HCT116 (cell line): ENCODE measurements around the gene FAM98B. TPM values are rescaled to one million over a fixed set of nuclear protein-coding genes. Genes with fewer than 3 reads are reported as not detected.

Experiments used
- ATAC-seq: fragments of 200-7000 bp; cut with Tn5 transposase; 2 replicates; pipeline ENCODE4 v1.9.1; 2020; ENCODE audit warnings: mild to moderate bottlenecking, moderate library complexity
- BruUV-seq: library from RNA; stranded (reverse); fragments of 400-500 nt; replicated peaks from 2 replicates; lab custom pipeline; 2021; lab: Mats Ljungman, UMichigan
- CTCF ChIA-PET: fragments of 300-600 bp; sonication (Branson Sonifier 250); formaldehyde crosslinking; loops from one replicate; lab custom pipeline; 2021; ENCODE audit warnings: antibody characterized with exemption; lab: Charles Lee
- POLR2A ChIA-PET: fragments of 300-600, 350-600 bp; sonication (Branson Sonifier 250); formaldehyde crosslinking; loops from one replicate; lab custom pipeline; 2021; ENCODE audit warnings: antibody characterized with exemption; lab: Charles Lee
- RAD21 ChIA-PET, 2 experiments: fragments of 300-600 bp; sonication (Branson Sonifier 250); formaldehyde crosslinking; loops; one replicate each; lab custom pipeline; 2023; ENCODE audit warnings: low total read pairs in 2 of 2; ENCODE audit not compliant: uncharacterized antibody in 2 of 2, unreplicated experiment in 2 of 2, low non-redundant PET in 1 of 2; lab: Charles Lee
- DNase-seq: peaks from one replicate; pipeline ENCODE4 v3.0.0-alpha.2; 2010; ENCODE audit warnings: low read depth, low spot score
- H2AFZ ChIP-seq: fragments of 200-600 bp; shearing (Covaris generic), sonication (generic); 2 replicates; pipeline ENCODE4 v1.6.1; 2017; ENCODE audit warnings: low read depth, mixed run types, mixed read lengths, antibody characterized with exemption, low read length; ENCODE audit not compliant: poor library complexity, severe bottlenecking
- H3K27ac ChIP-seq: 2 replicates; pipeline ENCODE4 v1.5.1; 2012; ENCODE audit warnings: low read depth, low read length
- H3K27me3 ChIP-seq: fragments of 200-600 bp; sonication (generic); 2 replicates; pipeline ENCODE4 v1.6.1; 2016; ENCODE audit warnings: mixed run types, low read length, mixed read lengths; ENCODE audit not compliant: insufficient read depth
- H3K36me3 ChIP-seq, 2 experiments: fragments of 200-500 bp in 1 of 2; fragments of 200-600 bp in 1 of 2; sonication (Bioruptor generic) in 1 of 2; sonication (generic) in 1 of 2; 2 replicates each; pipeline versions ENCODE4 v1.5.1 to v1.6.1; 2014 to 2016; ENCODE audit warnings: low read length in 2 of 2, inconsistent platforms in 1 of 2, mixed read lengths in 1 of 2, mixed run types in 1 of 2; ENCODE audit not compliant: insufficient read depth in 2 of 2, control insufficient read depth in 1 of 2
- H3K4me1 ChIP-seq, 2 experiments: fragments of 200-600 bp in 1 of 2; sonication (generic) in 1 of 2; 2 replicates each; pipeline versions ENCODE4 v1.5.1 to v1.6.1; 2012 to 2017; ENCODE audit warnings: low read length in 2 of 2, inconsistent platforms in 1 of 2, mild to moderate bottlenecking in 1 of 2, mixed read lengths in 1 of 2, mixed run types in 1 of 2, moderate library complexity in 1 of 2; ENCODE audit not compliant: insufficient read depth in 2 of 2, control insufficient read depth in 1 of 2
- H3K4me2 ChIP-seq: fragments of 200-600 bp; sonication (generic); 2 replicates; pipeline ENCODE4 v1.6.1; 2017; ENCODE audit warnings: mixed run types, low read length, mixed read lengths
- H3K4me3 ChIP-seq, 2 experiments: fragments of 200-600 bp in 1 of 2; sonication (generic) in 1 of 2; replicated peaks in 1 of 2; 2 replicates each; pipeline ENCODE4 v1.5.1; 2011 to 2016; ENCODE audit warnings: low read length in 2 of 2, control low read depth in 1 of 2, low read depth in 1 of 2, mild to moderate bottlenecking in 1 of 2, mixed read lengths in 1 of 2, mixed run types in 1 of 2
- H3K79me2 ChIP-seq: fragments of 200-600 bp; sonication (generic); 2 replicates; pipeline ENCODE4 v1.6.1; 2017; ENCODE audit warnings: mild to moderate bottlenecking, mixed run types, low read length, moderate library complexity, mixed read lengths; ENCODE audit not compliant: insufficient read depth
- H3K9ac ChIP-seq: fragments of 200-600 bp; sonication (generic); 2 replicates; pipeline ENCODE4 v1.6.1; 2016; ENCODE audit warnings: low read length, mixed read lengths
- H3K9me2 ChIP-seq: fragments of 200-600 bp; sonication (generic), shearing (Covaris generic); 2 replicates; pipeline ENCODE4 v1.6.1; 2017; ENCODE audit warnings: mixed run types, mild to moderate bottlenecking, moderate library complexity; ENCODE audit not compliant: insufficient read depth
- H3K9me3 ChIP-seq, 2 experiments: fragments of 200-500 bp in 1 of 2; fragments of 200-600 bp in 1 of 2; sonication (Bioruptor generic) in 1 of 2; sonication (generic) in 1 of 2; 2 replicates each; pipeline ENCODE4 v1.6.1; 2014 to 2017; ENCODE audit warnings: low read length in 2 of 2, mixed read lengths in 2 of 2, inconsistent platforms in 1 of 2, low read depth in 1 of 2, mild to moderate bottlenecking in 1 of 2, mixed run types in 1 of 2, moderate library complexity in 1 of 2; ENCODE audit not compliant: control insufficient read depth in 1 of 2, insufficient read depth in 1 of 2
- H4K20me1 ChIP-seq: fragments of 200-600 bp; sonication (generic), shearing (Covaris generic); 2 replicates; pipeline ENCODE4 v1.6.1; 2017; ENCODE audit warnings: mixed run types, mild to moderate bottlenecking, moderate library complexity; ENCODE audit not compliant: insufficient read depth
- CBX3 ChIP-seq: IDR thresholded peaks from 2 replicates; pipeline ENCODE4 v1.6.1; 2012; ENCODE audit warnings: low read depth
- CEBPB ChIP-seq: IDR thresholded peaks from 2 replicates; pipeline ENCODE4 v1.6.1; 2012; ENCODE audit warnings: low read depth
- ELF1 ChIP-seq: IDR thresholded peaks from 2 replicates; pipeline ENCODE4 v1.6.1; 2012; ENCODE audit warnings: low read depth, borderline replicate concordance
- EZH2 ChIP-seq: fragments of 200-600 bp; sonication (generic); IDR thresholded peaks from 2 replicates; pipeline ENCODE4 v1.6.1; 2017; ENCODE audit warnings: antibody characterized with exemption, mixed run types
- EZH2phosphoT487 ChIP-seq: fragments of 200-600 bp; IDR thresholded peaks from 2 replicates; pipeline ENCODE4 v1.6.1; 2018; ENCODE audit warnings: antibody characterized with exemption, borderline replicate concordance
- JUND ChIP-seq: IDR thresholded peaks from 2 replicates; pipeline ENCODE4 v1.6.1; 2012
- POLR2A ChIP-seq: IDR thresholded peaks from 2 replicates; pipeline ENCODE4 v1.7.0; 2011; ENCODE audit warnings: borderline replicate concordance; ENCODE audit not compliant: insufficient read depth, insufficient read length; ENCODE audit errors: extremely low read depth
- POLR2AphosphoS5 ChIP-seq: IDR thresholded peaks from 2 replicates; pipeline ENCODE4 v1.6.1; 2011; ENCODE audit warnings: mild to moderate bottlenecking, low read depth, low read length, moderate library complexity
- RAD21 ChIP-seq: IDR thresholded peaks from 2 replicates; pipeline ENCODE4 v1.6.1; 2012; ENCODE audit warnings: low read depth, mild to moderate bottlenecking
- SIN3A ChIP-seq: IDR thresholded peaks from 2 replicates; pipeline ENCODE4 v1.6.1; 2012; ENCODE audit warnings: low read depth
- SP1 ChIP-seq: IDR thresholded peaks from 2 replicates; pipeline ENCODE4 v1.6.1; 2012; ENCODE audit warnings: low read depth
- SRF ChIP-seq: IDR thresholded peaks from 2 replicates; pipeline ENCODE4 v1.6.1; 2012; ENCODE audit warnings: low read depth
- TCF7L2 ChIP-seq: IDR thresholded peaks from 2 replicates; pipeline ENCODE4 v1.7.0; 2011; ENCODE audit warnings: borderline replicate concordance, inconsistent platforms; ENCODE audit not compliant: insufficient read depth, insufficient read length; ENCODE audit errors: extremely low read depth
- YY1 ChIP-seq: IDR thresholded peaks from 2 replicates; pipeline ENCODE4 v1.6.1; 2011; ENCODE audit warnings: low read length, low read depth, moderate library complexity, mild to moderate bottlenecking; ENCODE audit not compliant: insufficient replicate concordance; ENCODE audit errors: extremely low read depth
- ZBTB33 ChIP-seq: IDR thresholded peaks from 2 replicates; pipeline ENCODE4 v1.6.1; 2011; ENCODE audit warnings: mild to moderate bottlenecking, low read length, moderate library complexity; ENCODE audit not compliant: insufficient replicate concordance; ENCODE audit errors: extremely low read depth
- ZFX ChIP-seq: fragments of 450-650 bp; IDR thresholded peaks from 2 replicates; pipeline ENCODE4 v1.6.1; 2017
- ZNF274 ChIP-seq: fragments of 200-500 bp; sonication (Bioruptor generic); IDR thresholded peaks from 2 replicates; pipeline ENCODE4 v1.6.1; 2014; ENCODE audit warnings: mild to moderate bottlenecking, low read depth, low read length, inconsistent platforms
- intact Hi-C: fragments of 100-400 bp; cut with micrococcal nuclease; formaldehyde crosslinking; loops from 2 replicates; pipeline ENCODE4 v1.10.0; 2022
- total RNA-seq: library from RNA; stranded (reverse); gene quantifications from one replicate; pipeline ENCODE4 v1.2.1, GENCODE V29; 2021; ENCODE audit not compliant: unreplicated experiment
- TF ChIP-seq, protein P1 (sequence below): IDR thresholded peaks from 2 replicates; pipeline ENCODE4 v1.6.1; 2012
- TF ChIP-seq, protein P2 (sequence below): IDR thresholded peaks from 2 replicates; pipeline ENCODE4 v1.6.1; 2012

The FAM98B gene
- total RNA-seq, 1 experiment from 2014 or later: 44.3 TPM

DNA sequence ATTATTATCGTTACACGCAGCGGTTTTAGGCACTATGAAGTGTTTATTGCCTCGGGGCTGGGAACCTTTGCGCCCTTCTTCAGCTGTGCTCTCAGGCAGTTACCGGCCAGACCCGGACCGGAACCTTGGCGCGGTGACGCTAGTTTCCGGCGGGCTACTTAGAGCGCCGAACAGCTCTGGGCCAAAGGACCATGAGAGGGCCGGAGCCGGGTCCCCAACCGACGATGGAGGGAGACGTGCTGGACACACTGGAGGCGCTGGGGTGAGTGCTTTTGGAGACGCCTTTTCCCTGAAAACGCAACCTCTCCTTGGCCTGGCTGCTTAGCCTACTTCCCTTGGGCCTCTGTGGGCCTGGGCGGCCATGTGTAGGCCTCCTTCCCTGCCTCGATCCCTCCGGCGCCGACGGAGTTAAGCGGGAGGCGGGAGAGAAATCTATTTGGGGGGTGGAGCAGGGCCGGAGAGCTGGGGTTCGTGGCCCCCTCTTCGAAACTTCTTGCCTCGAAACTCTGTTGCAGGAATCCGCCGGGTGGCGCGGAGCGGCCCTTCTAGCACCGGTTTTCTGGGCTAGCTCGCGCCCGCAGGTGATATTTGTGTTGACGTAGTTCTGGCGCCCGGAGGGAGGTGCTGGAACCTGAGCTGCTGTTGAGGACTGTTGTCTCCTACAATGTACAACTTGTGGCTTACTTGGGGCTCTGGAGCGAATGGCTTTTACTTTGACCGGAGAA is at the start of gene FAM98B (continued):
- TF ChIP-seq, protein P1, sequence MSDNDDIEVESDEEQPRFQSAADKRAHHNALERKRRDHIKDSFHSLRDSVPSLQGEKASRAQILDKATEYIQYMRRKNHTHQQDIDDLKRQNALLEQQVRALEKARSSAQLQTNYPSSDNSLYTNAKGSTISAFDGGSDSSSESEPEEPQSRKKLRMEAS: peak; percentile 71
- TF ChIP-seq POLR2AphosphoS5 (peak; percentile 79), POLR2A (peak; percentile 39), CEBPB (no peak)
- TF ChIP-seq, all 23 proteins: peak for 7

- no peak overlapping the region for H3K27ac ChIP-seq
- RAD21 ChIA-PET: no interaction called here
- H3K4me3 ChIP-seq: no peak overlapping the region
- H3K27me3 ChIP-seq: no peaks in the 10 kb centered on the region; the same call in 1 of the 2 replicates
- no peaks in the 10 kb centered on the region for H3K4me1 ChIP-seq
- no peaks in the 10 kb centered on the region for H3K79me2 ChIP-seq
- no peaks in the 10 kb centered on the region for H4K20me1 ChIP-seq
- POLR2A ChIA-PET: no interaction called here
- no peaks in the 10 kb centered on the region for H3K9me3 ChIP-seq
- intact Hi-C loops: no loop called here
- CTCF ChIA-PET: no interaction called here
- ATAC-seq (no peak), DNase-seq (no peak)
- H3K36me3 ChIP-seq: no peaks in the 10 kb centered on the region
- no peak overlapping the region for H3K9ac ChIP-seq
- no peak overlapping the region for H2AFZ ChIP-seq
- no peak for TF ChIP-seq YY1
- no peak for TF ChIP-seq SIN3A
- H3K4me2 ChIP-seq: no peak overlapping the region
- no TSS peak for BruUV-seq
- no peaks in the 10 kb centered on the region for H3K9me2 ChIP-seq
These were observed 47.5 kb upstream of the FAM98B start for GRCh38 chr15:38406436-38406835.

DNA sequence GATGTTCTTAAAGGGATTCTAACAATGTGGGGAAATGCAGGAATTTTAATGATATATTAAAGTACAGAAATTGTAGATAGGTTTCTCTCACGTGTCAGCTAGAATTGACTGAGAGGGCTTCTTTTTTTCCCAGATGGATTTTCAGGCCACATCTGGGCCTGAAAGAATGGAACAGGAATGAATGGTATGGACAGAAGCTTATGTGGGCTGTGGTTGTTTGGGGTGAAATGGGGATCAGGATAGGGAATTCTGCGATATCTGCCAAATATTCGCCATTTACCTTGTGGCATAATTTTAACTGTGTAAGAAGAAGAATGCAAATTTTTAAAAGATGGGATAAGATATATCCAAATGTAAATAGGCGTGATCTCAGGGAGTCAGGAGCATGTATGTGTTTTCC is 45.4 kb upstream of the FAM98B start:
- H3K9me2 ChIP-seq: no peaks in the 10 kb centered on the region
- RAD21 ChIA-PET: no interaction called here
- TF ChIP-seq, protein P2, sequence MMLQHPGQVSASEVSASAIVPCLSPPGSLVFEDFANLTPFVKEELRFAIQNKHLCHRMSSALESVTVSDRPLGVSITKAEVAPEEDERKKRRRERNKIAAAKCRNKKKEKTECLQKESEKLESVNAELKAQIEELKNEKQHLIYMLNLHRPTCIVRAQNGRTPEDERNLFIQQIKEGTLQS: no peak
- no peak for TF ChIP-seq SP1
- no peak for TF ChIP-seq POLR2AphosphoS5
- no peak for TF ChIP-seq JUND
- TF ChIP-seq CEBPB: no peak
- no peak for TF ChIP-seq CBX3
- TF ChIP-seq ELF1: no peak
- TF ChIP-seq EZH2: no peak
- no peak for TF ChIP-seq ZBTB33
- TF ChIP-seq EZH2phosphoT487: no peak
- no peak for TF ChIP-seq RAD21
- TF ChIP-seq ZFX: no peak
- no peak for TF ChIP-seq YY1
- no peak for TF ChIP-seq SIN3A
- TF ChIP-seq TCF7L2: no peak
- no peak for TF ChIP-seq SRF
- TF ChIP-seq ZNF274: no peak

More for the DNA sequence above, 45.4 kb upstream of the FAM98B start:
- DNase-seq: no peak
- ChIA-PET CTCF (no interaction called here), POLR2A (no interaction called here)
- no peaks in the 10 kb centered on the region for H3K79me2 ChIP-seq
- H3K36me3 ChIP-seq: no peaks in the 10 kb centered on the region
- intact Hi-C loops: no loop called here
- H3K27me3 ChIP-seq: no peaks in the 10 kb centered on the region; the same call in 1 of the 2 replicates
- ATAC-seq: no peak
- H3K9ac ChIP-seq: no peak overlapping the region
- no peak overlapping the region for H3K4me3 ChIP-seq
- H4K20me1 ChIP-seq: no peaks in the 10 kb centered on the region
- no peaks in the 10 kb centered on the region for H3K9me3 ChIP-seq
- BruUV-seq: no TSS peak
- no peak overlapping the region for H3K27ac ChIP-seq
- no peak overlapping the region for H3K4me2 ChIP-seq
- no peaks in the 10 kb centered on the region for H3K4me1 ChIP-seq
- no peak overlapping the region for H2AFZ ChIP-seq
